ENCODE results near the gene TP53TG5.

TP53TG5 gene

GRCh38 chr20:45336530-45337366 is 41.4 kb downstream of the TP53TG5 start:
- DNase-seq (ENCODE audit: insufficient read length, low spot score), result no peak
- FAIRE-seq, result no peak

GRCh38 chr20:45330476-45330875 is 47.6 kb downstream of the TP53TG5 start:
- FAIRE-seq, result no peak
- DNase-seq (ENCODE audit: insufficient read length, low spot score), result no peak

GRCh38 chr20:45329497-45330319 is 48.4 kb downstream of the TP53TG5 start:
- DNase-seq (ENCODE audit: insufficient read length, low spot score), result no peak
- no peak for FAIRE-seq

DNA sequence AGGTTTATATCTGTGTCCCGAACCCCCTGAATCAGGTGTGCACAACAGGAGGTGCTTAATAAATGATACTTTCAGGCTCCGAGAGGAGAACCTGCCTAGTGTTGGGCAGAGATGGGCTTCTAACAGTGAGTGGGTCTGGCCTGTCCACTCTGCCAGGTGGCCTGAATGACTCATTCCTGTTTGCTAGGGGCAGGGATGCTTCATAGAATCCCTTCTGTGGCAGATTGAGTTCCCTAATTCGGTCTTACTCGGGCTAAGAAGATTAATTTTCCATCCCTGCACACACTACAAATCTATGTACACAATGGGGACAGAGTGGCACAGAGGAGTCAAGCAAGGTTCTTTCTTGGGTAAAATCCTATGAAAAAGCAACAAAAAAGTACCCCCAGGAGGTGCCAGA is 49.7 kb downstream of the TP53TG5 start:
- no peak for FAIRE-seq
- no peak for DNase-seq (ENCODE audit: insufficient read length, low spot score)

DNA sequence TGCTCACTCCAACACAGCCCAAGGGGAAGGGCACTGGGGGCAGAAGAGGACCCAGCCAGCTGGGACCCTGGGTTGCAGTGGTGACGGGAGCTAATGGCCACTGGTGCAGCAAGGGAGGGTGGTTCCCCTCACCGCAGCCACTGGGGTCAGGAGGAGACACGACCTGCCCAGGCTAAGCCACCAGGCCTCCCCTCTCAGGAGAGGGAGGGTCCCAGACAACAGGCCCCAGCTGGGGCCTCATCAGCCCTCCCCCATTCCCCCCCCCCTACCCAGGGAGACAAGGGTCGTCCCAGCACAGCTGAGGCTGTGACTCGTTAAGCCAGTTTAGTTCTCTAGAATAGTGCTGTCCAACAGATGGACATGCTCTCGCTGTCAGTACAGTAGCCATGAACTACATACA is 52.8 kb downstream of the TP53TG5 start:
- no peak for FAIRE-seq
- no peak for DNase-seq (ENCODE audit: insufficient read length, low spot score)

DNA sequence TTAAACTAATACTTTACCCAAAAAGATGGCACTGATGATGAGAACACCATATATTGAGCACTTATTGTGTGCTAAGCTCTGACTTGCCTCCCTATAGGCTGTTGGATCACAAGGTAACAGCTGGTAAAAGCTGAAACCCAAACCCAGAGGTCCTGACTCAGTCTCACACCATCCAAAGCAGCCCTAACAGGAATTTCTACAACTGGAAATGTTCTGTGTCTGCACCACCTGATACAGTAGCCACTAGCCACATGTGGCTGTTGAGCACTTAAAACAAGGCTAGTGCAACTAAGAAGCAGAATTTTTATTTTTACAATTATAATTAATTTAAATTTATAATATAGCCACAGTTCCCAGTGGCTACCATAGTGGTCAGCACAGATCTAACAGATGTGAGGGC is 54.4 kb downstream of the TP53TG5 start:
- DNase-seq (ENCODE audit: insufficient read length, low spot score) (no peak), FAIRE-seq (no peak)

DNA sequence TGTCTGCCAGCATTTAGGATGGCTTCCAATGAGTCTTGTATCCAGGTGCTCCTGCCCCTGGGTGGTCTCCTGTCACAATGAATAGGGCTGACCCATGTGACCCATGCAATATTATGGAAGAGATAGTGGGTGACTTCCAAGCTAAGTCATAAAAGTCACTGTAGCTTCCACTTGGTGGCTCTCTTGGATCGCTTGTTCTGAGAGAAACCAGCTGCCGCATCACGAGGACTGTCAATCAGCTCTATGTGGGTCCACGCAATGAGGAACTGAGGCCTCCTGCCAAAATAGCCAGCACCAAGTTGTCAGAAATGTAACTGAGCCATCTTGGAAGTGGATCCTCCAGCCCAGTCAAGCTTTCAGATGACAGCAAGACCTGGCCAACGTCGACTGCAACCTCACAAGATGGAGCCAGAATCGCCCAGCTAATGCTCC is 55.2 kb downstream of the TP53TG5 start:
- FAIRE-seq, result no peak
- no peak for DNase-seq (ENCODE audit: insufficient read length, low spot score)
